Smooth muscle cell (in vitro differentiated cells): ENCODE data around the gene BBS2. TPM values are rescaled to one million over a fixed set of nuclear protein-coding genes. Genes with fewer than 3 reads are reported as not detected.

Experiments
- DNase-seq: peaks from one replicate; lab custom pipeline; 2025; ENCODE audit not compliant: unreplicated experiment; lab: John Stamatoyannopoulos, UW
- H2AFZ ChIP-seq: fragments of 200-600 bp; sonication (generic); 2 replicates; pipeline ENCODE4 v1.6.0; 2016; ENCODE audit warnings: antibody characterized with exemption, low read depth, mild to moderate bottlenecking
- H3F3A ChIP-seq: fragments of 200-600 bp; sonication (generic); 2 replicates; pipeline ENCODE4 v1.6.0; 2017; ENCODE audit warnings: antibody characterized with exemption, low read depth
- H3K27ac ChIP-seq: fragments of 200-600 bp; sonication (generic); 2 replicates; pipeline ENCODE4 v1.5.1; 2016; ENCODE audit warnings: low read depth, mild to moderate bottlenecking
- H3K27me3 ChIP-seq: fragments of 200-600 bp; sonication (generic); 2 replicates; pipeline ENCODE4 v1.6.1; 2016; ENCODE audit warnings: low read depth, mild to moderate bottlenecking
- H3K36me3 ChIP-seq: fragments of 200-600 bp; sonication (generic); 2 replicates; pipeline ENCODE4 v1.5.1; 2016; ENCODE audit warnings: low read depth
- H3K4me1 ChIP-seq: fragments of 200-600 bp; sonication (generic); 2 replicates; pipeline ENCODE4 v1.5.1; 2016; ENCODE audit warnings: low read depth
- H3K4me2 ChIP-seq: fragments of 200-600 bp; sonication (generic); 2 replicates; pipeline ENCODE4 v1.6.0; 2016; ENCODE audit warnings: mild to moderate bottlenecking
- H3K4me3 ChIP-seq: fragments of 200-600 bp; sonication (generic); 2 replicates; pipeline ENCODE4 v1.5.1; 2016; ENCODE audit warnings: mild to moderate bottlenecking
- H3K79me2 ChIP-seq: fragments of 200-600 bp; sonication (generic); 2 replicates; pipeline ENCODE4 v1.6.0; 2016; ENCODE audit warnings: low read depth, mild to moderate bottlenecking
- H3K9ac ChIP-seq: fragments of 200-600 bp; sonication (generic); 2 replicates; pipeline ENCODE4 v1.6.0; 2016; ENCODE audit warnings: low read depth
- H3K9me3 ChIP-seq: fragments of 200-600 bp; sonication (generic); replicated peaks from 2 replicates; pipeline ENCODE4 v1.5.1; 2016; ENCODE audit warnings: low read depth
- H4K20me1 ChIP-seq: fragments of 200-600 bp; sonication (generic); 2 replicates; pipeline ENCODE4 v1.6.0; 2016; ENCODE audit warnings: low read depth
- WGBS: methylation state at CpG from one replicate; pipeline ENCODE4 v1.1.7; 2016; ENCODE audit warnings: low lambda C conversion rate; 5-methylcytosine and 5-hydroxymethylcytosine counted together
- polyA plus RNA-seq: library from polyadenylated mRNA; unstranded; fragments of >200 nt; fragmentation: Nextera tagmentation; extraction: Ambion mirVana; gene quantifications from 2 replicates; pipeline ENCODE4 v1.2.1, GENCODE V29; 2016
- total RNA-seq: library from RNA; depleted of rRNA; stranded (reverse); fragments of >200 nt; gene quantifications from 2 replicates; pipeline ENCODE4 v1.2.3, GENCODE V29; 2014
- TF ChIP-seq, protein P1 (sequence below): fragments of 200-600 bp; sonication (generic); IDR thresholded peaks from 2 replicates; pipeline ENCODE4 v1.5.1; 2017; ENCODE audit warnings: borderline replicate concordance, mild to moderate bottlenecking, antibody characterized with exemption; ENCODE audit not compliant: insufficient read depth, poor library complexity, severe bottlenecking

Gene BBS2
- total and polyA plus RNA-seq, 2 experiments from 2014 or later: 20.4 to 33.2 TPM

DNA sequence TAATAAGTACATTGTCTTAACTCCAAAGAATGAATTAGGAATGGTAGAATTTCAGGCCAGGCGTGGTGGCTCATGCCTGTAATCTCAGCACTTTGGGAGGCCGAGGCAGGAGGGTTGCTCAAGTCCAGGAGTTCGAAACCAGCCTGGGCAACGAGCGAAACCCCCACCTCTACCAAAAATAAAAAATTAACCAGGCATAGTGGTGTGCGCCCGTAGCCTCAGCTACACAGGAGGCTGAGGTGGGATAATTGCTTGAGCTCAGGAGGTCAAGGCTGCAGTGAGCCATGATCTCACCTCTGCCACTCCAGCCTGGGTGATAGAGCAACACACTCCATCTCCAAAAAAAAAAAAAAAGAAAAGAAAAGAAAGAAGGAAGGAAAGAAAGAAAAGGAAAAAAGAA lies 18.5 kb upstream of the BBS2 start:
- Histone ChIP-seq H3K79me2 (no peaks in the 10 kb centered on the region), H3K27ac (no peak overlapping the region), H3K4me2 (no peak overlapping the region), H2AFZ (no peak overlapping the region), H3F3A (no peaks in the 10 kb centered on the region), H3K36me3 (no peaks in the 10 kb centered on the region), H3K9ac (no peak overlapping the region), H3K4me1 (no peaks in the 10 kb centered on the region), H4K20me1 (no peaks in the 10 kb centered on the region), H3K27me3 (peaks cover 27% of the 10 kb centered on the region), H3K4me3 (no peak overlapping the region), H3K9me3 (no peaks in the 10 kb centered on the region)
- TF ChIP-seq, protein P1, sequence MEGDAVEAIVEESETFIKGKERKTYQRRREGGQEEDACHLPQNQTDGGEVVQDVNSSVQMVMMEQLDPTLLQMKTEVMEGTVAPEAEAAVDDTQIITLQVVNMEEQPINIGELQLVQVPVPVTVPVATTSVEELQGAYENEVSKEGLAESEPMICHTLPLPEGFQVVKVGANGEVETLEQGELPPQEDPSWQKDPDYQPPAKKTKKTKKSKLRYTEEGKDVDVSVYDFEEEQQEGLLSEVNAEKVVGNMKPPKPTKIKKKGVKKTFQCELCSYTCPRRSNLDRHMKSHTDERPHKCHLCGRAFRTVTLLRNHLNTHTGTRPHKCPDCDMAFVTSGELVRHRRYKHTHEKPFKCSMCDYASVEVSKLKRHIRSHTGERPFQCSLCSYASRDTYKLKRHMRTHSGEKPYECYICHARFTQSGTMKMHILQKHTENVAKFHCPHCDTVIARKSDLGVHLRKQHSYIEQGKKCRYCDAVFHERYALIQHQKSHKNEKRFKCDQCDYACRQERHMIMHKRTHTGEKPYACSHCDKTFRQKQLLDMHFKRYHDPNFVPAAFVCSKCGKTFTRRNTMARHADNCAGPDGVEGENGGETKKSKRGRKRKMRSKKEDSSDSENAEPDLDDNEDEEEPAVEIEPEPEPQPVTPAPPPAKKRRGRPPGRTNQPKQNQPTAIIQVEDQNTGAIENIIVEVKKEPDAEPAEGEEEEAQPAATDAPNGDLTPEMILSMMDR: no peak
- DNase-seq: no peak
- 94% methylated on average over 7 of the region's 7 CpGs for WGBS

DNA sequence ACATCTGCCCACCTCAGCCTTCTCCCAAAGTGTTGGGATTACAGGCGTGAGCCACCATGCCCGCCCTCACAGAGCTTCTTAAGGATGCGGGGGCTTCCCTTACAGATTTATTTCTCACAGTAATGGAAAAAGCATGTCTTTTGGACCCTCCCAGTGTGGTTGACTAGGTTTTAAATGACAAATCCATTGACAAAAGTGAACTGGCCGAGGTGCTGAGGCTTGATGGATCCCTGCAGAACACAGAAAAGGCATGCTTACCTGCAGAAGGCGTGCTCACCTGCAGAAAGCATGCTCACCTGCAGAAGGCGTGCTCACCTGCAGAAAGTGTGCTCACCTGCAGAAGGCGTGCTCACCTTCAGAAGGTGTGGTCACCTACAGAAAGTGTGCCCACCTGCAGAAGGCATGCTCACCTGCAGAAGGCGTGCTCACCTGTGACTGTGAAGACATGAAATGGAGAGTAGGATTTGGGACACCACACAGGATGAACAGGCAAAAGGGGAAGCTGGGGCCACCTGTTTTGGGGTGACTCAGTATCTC lies 15.1 kb upstream of the BBS2 start:
- no peaks in the 10 kb centered on the region for H3K4me1 ChIP-seq
- H3K4me2 ChIP-seq: no peak overlapping the region
- no peaks in the 10 kb centered on the region for H4K20me1 ChIP-seq
- TF ChIP-seq, protein P1: no peak
- H3K4me3 ChIP-seq: no peak overlapping the region
- no peak overlapping the region for H3K27ac ChIP-seq
- no peak overlapping the region for H3K9ac ChIP-seq
- no peaks in the 10 kb centered on the region for H3K79me2 ChIP-seq
- no peaks in the 10 kb centered on the region for H3K36me3 ChIP-seq
- 83% methylated on average over 8 of the region's 8 CpGs for WGBS
- DNase-seq: no peak
- H3F3A ChIP-seq: no peaks in the 10 kb centered on the region
- no peak overlapping the region for H2AFZ ChIP-seq
- H3K27me3 ChIP-seq: peaks cover 31% of the 10 kb centered on the region
- H3K9me3 ChIP-seq: no peaks in the 10 kb centered on the region

DNA sequence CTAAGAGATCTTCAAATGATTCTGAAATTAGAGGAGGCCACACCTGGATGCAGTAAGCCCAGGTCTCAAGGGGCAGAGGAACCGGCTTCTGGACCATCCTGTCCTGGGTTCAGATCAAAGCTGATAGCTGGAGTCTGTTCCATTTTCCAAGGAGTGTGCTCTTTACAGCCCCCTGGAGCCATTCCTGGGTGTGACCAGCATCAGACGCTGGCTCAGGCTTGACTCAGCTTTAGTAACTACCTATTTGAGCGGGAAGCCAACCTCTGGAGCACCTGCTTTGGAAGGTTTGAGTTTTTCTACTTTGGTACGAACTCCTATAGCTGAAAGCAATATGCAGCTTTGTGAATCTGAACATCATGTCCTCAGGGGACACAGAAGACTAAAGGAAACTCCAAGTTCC lies 12.9 kb upstream of the BBS2 start:
- H3K4me1 ChIP-seq: no peaks in the 10 kb centered on the region
- DNase-seq: no peak
- no peak overlapping the region for H2AFZ ChIP-seq
- H3F3A ChIP-seq: no peaks in the 10 kb centered on the region
- peaks cover 40% of the 10 kb centered on the region for H3K27me3 ChIP-seq
- H4K20me1 ChIP-seq: no peaks in the 10 kb centered on the region
- no peak overlapping the region for H3K27ac ChIP-seq
- 60% methylated on average over 4 of the region's 4 CpGs for WGBS
- no peak overlapping the region for H3K9ac ChIP-seq
- no peak overlapping the region for H3K4me3 ChIP-seq
- H3K4me2 ChIP-seq: no peak overlapping the region
- no peaks in the 10 kb centered on the region for H3K9me3 ChIP-seq
- H3K79me2 ChIP-seq: no peaks in the 10 kb centered on the region
- TF ChIP-seq, protein P1: no peak
- no peaks in the 10 kb centered on the region for H3K36me3 ChIP-seq

DNA sequence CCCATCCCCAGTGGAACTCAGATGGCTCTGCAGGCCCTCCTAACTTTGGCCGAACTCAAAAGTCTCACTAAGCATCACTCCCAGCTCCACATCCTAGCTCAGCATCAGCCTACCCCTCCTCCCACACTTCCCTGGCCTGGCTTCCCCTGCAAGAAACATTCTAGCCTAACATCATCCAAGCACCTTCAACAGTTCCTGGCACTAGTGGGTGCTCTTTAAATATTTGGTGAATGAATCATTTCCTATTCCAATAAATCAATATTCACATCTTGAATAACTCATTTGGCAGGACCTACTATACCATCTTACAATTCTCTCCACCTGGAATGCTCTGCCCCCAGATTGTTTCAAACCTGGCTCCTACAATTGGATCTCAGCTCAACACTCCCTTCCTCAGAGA lies 11.0 kb upstream of the BBS2 start:
- H2AFZ ChIP-seq: no peak overlapping the region
- no peaks in the 10 kb centered on the region for H3K79me2 ChIP-seq
- no peaks in the 10 kb centered on the region for H3K36me3 ChIP-seq
- no peak overlapping the region for H3K4me2 ChIP-seq
- WGBS: 60% methylated on average over 1 of the region's 1 CpG
- DNase-seq: no peak
- H3K27me3 ChIP-seq: peaks cover 38% of the 10 kb centered on the region
- no peak overlapping the region for H3K27ac ChIP-seq
- TF ChIP-seq, protein P1: no peak
- no peaks in the 10 kb centered on the region for H3F3A ChIP-seq
- no peaks in the 10 kb centered on the region for H3K4me1 ChIP-seq
- no peak overlapping the region for H3K9ac ChIP-seq
- H4K20me1 ChIP-seq: no peaks in the 10 kb centered on the region
- no peak overlapping the region for H3K4me3 ChIP-seq
- H3K9me3 ChIP-seq: no peaks in the 10 kb centered on the region
